ENCODE data around the gene ARHGAP28. TPM values are rescaled to one million over a fixed set of nuclear protein-coding genes. Genes with fewer than 3 reads are reported as not detected.

ARHGAP28 gene
- polyA plus RNA-seq, 1 experiment = 38.2 TPM

GRCh38 chr18:6951336-6952090 lies 222.0 kb downstream of the ARHGAP28 start:
- Histone ChIP-seq H3K27me3 (ENCODE audit: control insufficient read depth, insufficient read depth, low read length) (no peaks in the 10 kb centered on the region), H3K4me3 (ENCODE audit: low read depth, low read length) (no peak overlapping the region), H3K27ac (ENCODE audit: low read depth, low read length) (no peak overlapping the region), H3K9me3 (ENCODE audit: control insufficient read depth, insufficient read depth, low read length) (no peaks in the 10 kb centered on the region; the same call in 1 of the 2 replicates)
- TF ChIP-seq, protein P1, sequence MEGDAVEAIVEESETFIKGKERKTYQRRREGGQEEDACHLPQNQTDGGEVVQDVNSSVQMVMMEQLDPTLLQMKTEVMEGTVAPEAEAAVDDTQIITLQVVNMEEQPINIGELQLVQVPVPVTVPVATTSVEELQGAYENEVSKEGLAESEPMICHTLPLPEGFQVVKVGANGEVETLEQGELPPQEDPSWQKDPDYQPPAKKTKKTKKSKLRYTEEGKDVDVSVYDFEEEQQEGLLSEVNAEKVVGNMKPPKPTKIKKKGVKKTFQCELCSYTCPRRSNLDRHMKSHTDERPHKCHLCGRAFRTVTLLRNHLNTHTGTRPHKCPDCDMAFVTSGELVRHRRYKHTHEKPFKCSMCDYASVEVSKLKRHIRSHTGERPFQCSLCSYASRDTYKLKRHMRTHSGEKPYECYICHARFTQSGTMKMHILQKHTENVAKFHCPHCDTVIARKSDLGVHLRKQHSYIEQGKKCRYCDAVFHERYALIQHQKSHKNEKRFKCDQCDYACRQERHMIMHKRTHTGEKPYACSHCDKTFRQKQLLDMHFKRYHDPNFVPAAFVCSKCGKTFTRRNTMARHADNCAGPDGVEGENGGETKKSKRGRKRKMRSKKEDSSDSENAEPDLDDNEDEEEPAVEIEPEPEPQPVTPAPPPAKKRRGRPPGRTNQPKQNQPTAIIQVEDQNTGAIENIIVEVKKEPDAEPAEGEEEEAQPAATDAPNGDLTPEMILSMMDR (IDR thresholded peaks at IDR 0.05; ENCODE audit: low read depth, low read length) = no peak
- ChIA-PET POLR2A (no interaction called here), CTCF (no interaction called here)
- no peak for DNase-seq (ENCODE audit: low read depth, low spot score)

GRCh38 chr18:6954501-6954900 lies 225.0 kb downstream of the ARHGAP28 start:
- H3K27ac ChIP-seq (ENCODE audit: low read depth, low read length) = no peak overlapping the region
- ChIA-PET CTCF (no interaction called here), POLR2A (no interaction called here)
- H3K27me3 ChIP-seq (ENCODE audit: control insufficient read depth, insufficient read depth, low read length) = no peaks in the 10 kb centered on the region
- no peak for DNase-seq (ENCODE audit: low read depth, low spot score)
- TF ChIP-seq, protein P1 (IDR thresholded peaks at IDR 0.05; ENCODE audit: low read depth, low read length) = no peak
- H3K4me3 ChIP-seq (ENCODE audit: low read depth, low read length) = no peak overlapping the region
- H3K9me3 ChIP-seq (ENCODE audit: control insufficient read depth, insufficient read depth, low read length) = no peaks in the 10 kb centered on the region; the same call in 1 of the 2 replicates

DNA sequence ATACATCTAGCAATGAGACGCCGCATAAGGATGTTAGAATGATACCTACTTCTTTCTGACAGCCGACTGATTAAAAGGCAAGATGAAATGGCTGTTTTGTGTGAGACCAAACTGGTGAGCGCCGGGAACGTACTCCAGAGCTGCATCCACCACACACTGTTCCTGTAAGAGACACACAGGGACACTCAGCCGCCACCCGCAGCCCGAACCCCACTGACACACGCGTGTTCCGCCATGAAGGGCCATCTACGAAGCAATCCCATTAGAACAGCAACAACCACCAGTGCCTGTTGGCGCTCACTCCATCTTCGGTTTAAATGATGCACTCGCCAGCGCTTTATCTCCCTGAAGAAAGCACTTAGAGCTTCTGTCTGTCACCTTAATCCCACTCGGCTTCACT lies 225.8 kb downstream of the ARHGAP28 start:
- ChIA-PET CTCF (no interaction called here), POLR2A (no interaction called here)
- Histone ChIP-seq H3K4me3 (ENCODE audit: low read depth, low read length) (no peak overlapping the region), H3K27me3 (ENCODE audit: control insufficient read depth, insufficient read depth, low read length) (no peaks in the 10 kb centered on the region), H3K27ac (ENCODE audit: low read depth, low read length) (no peak overlapping the region), H3K9me3 (ENCODE audit: control insufficient read depth, insufficient read depth, low read length) (no peaks in the 10 kb centered on the region; the same call in 1 of the 2 replicates)
- no peak for DNase-seq (ENCODE audit: low read depth, low spot score)
- TF ChIP-seq, protein P1 (IDR thresholded peaks at IDR 0.05; ENCODE audit: low read depth, low read length) = no peak

DNA sequence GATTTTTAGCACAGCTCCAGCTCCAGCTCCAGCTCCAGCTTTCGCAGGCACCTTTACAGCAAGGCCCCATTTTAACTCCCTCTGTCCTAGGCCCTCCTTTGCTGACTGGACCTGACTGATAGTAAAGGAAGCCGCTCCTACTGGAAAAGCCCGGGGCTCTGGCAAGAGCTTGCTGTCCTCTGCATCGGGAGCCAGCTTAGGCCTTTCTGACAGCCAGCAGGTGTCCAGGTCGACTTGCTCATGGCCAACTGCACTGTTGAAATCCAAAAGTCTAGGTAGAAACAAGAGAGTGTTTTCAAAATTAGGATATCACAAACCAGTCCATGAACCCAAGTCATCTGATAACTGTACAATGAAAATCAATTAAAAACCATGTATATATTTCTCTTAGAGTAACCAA lies 227.0 kb downstream of the ARHGAP28 start:
- DNase-seq (ENCODE audit: low read depth, low spot score) = no peak
- Histone ChIP-seq H3K9me3 (ENCODE audit: control insufficient read depth, insufficient read depth, low read length) (no peaks in the 10 kb centered on the region; the same call in 1 of the 2 replicates), H3K27me3 (ENCODE audit: control insufficient read depth, insufficient read depth, low read length) (no peaks in the 10 kb centered on the region), H3K4me3 (ENCODE audit: low read depth, low read length) (no peak overlapping the region), H3K27ac (ENCODE audit: low read depth, low read length) (no peak overlapping the region)
- POLR2A ChIA-PET = no interaction called here
- CTCF ChIA-PET = interaction anchor here (0.7 to 1.4 kb wide), 2 partner anchors 37 to 44 kb away, joined by 4 to 6 read pairs; no protein-coding TSS in a partner anchor
- TF ChIP-seq, protein P1 (IDR thresholded peaks at IDR 0.05; ENCODE audit: low read depth, low read length) = no peak

DNA sequence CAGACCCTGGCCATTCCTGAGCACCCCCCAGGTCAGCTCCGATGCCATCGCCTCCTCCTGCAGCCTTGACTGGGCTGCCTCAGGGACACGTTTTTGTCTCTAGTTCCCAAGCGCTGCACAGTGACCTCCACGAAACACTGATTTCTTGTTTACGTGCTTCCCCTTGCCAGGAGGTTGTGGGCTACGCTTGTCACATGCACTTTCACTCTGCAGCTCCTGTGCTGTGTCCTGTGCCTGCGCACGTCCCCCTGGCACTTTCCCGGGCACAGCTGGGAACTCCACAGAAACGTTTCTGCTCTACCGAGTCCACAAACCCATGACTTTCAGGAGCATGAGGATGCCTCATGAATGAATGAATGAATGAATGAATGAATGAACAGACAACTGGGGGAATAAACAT lies 227.5 kb downstream of the ARHGAP28 start:
- CTCF ChIA-PET = interaction anchor here (1.4 kb wide), 1 partner anchor 37 kb away, joined by 4 read pairs; no protein-coding TSS in a partner anchor
- POLR2A ChIA-PET = interaction anchor here (0.6 kb wide), 1 partner anchor 453 kb away, joined by 3 read pairs; no protein-coding TSS in a partner anchor
- no peak for DNase-seq (ENCODE audit: low read depth, low spot score)
- Histone ChIP-seq H3K9me3 (ENCODE audit: control insufficient read depth, insufficient read depth, low read length) (no peaks in the 10 kb centered on the region; the same call in 1 of the 2 replicates), H3K27ac (ENCODE audit: low read depth, low read length) (no peak overlapping the region), H3K27me3 (ENCODE audit: control insufficient read depth, insufficient read depth, low read length) (no peaks in the 10 kb centered on the region), H3K4me3 (ENCODE audit: low read depth, low read length) (no peak overlapping the region)
- TF ChIP-seq, protein P1 (IDR thresholded peaks at IDR 0.05; ENCODE audit: low read depth, low read length) = no peak

Data from AG04450 (cell line).